HepG2 (cell line): ENCODE results near the gene RCC1. TPM values are rescaled to one million over a fixed set of nuclear protein-coding genes. Genes with fewer than 3 reads are reported as not detected.
A peak's percentile ranks its signal among the peaks of the same experiment; 100 is the strongest.

Experiments
- BRCA1 ChIP-seq: sonication (generic); formaldehyde crosslinking; IDR thresholded peaks from 2 replicates; pipeline ENCODE4 v1.4.0; 2020; ENCODE audit warnings: missing genetic modification reagents
- DR1 ChIP-seq: sonication (generic); formaldehyde crosslinking; IDR thresholded peaks from 2 replicates; pipeline ENCODE4 v1.8.0; 2021; ENCODE audit warnings: mild to moderate bottlenecking, missing genetic modification reagents, inconsistent platforms
- KAT7 ChIP-seq: IDR thresholded peaks from 2 replicates; pipeline ENCODE4 v1.6.1; 2018; ENCODE audit warnings: borderline replicate concordance, missing compliant biosample characterization
- KLF16 ChIP-seq, 2 experiments: sonication (generic) in 1 of 2; formaldehyde crosslinking in 1 of 2; IDR thresholded peaks; 2 replicates each; pipeline versions ENCODE4 v1.6.1 to v1.8.0; 2016 to 2023; ENCODE audit warnings: missing genetic modification reagents in 2 of 2, missing compliant biosample characterization in 1 of 2
- MIER3 ChIP-seq: IDR thresholded peaks from 2 replicates; pipeline ENCODE4 v1.6.1; 2016; ENCODE audit warnings: missing compliant biosample characterization, borderline replicate concordance
- NONO ChIP-seq, 2 experiments: fragments of 450-650 bp in 1 of 2; sonication (generic) in 1 of 2; formaldehyde crosslinking in 1 of 2; IDR thresholded peaks in 1 of 2; conservative IDR thresholded peaks in 1 of 2; 2 replicates each; pipeline versions ENCODE4 v1.6.1 to v1.8.0; 2017 to 2022; ENCODE audit warnings: mild to moderate bottlenecking in 1 of 2, missing genetic modification reagents in 1 of 2, moderate library complexity in 1 of 2
- PRDM15 ChIP-seq: sonication (generic); formaldehyde crosslinking; IDR thresholded peaks from 2 replicates; pipeline ENCODE4 v1.4.0; 2020; ENCODE audit warnings: missing genetic modification reagents
- SALL2 ChIP-seq: sonication (generic); formaldehyde crosslinking; IDR thresholded peaks from 2 replicates; pipeline ENCODE4 v1.8.1; 2023; ENCODE audit warnings: mild to moderate bottlenecking, missing genetic modification reagents, inconsistent platforms
- SIN3A ChIP-seq: IDR thresholded peaks from 2 replicates; pipeline ENCODE4 v1.6.1; 2011; ENCODE audit warnings: low read depth, mild to moderate bottlenecking, control low read depth, low read length, borderline replicate concordance
- SOX13 ChIP-seq, 3 experiments: fragments of 450-650 bp in 1 of 3; sonication (generic) in 1 of 3; formaldehyde crosslinking in 1 of 3; IDR thresholded peaks in 2 of 3; conservative IDR thresholded peaks in 1 of 3; 2 replicates each; pipeline versions ENCODE4 v1.5.0 to v1.6.1; 2016 to 2020; ENCODE audit warnings: antibody characterized with exemption in 1 of 3, mild to moderate bottlenecking in 1 of 3, missing compliant biosample characterization in 1 of 3, missing genetic modification reagents in 1 of 3, moderate library complexity in 1 of 3
- SOX6 ChIP-seq, 2 experiments: fragments of 450-650 bp in 1 of 2; sonication (generic) in 1 of 2; formaldehyde crosslinking in 1 of 2; IDR thresholded peaks; 2 replicates each; pipeline versions ENCODE4 v1.4.0 to v1.6.1; 2017 to 2020; ENCODE audit warnings: antibody characterized with exemption in 1 of 2, mild to moderate bottlenecking in 1 of 2, missing genetic modification reagents in 1 of 2
- STAT5B ChIP-seq: sonication (generic); formaldehyde crosslinking; IDR thresholded peaks from 2 replicates; pipeline ENCODE4 v1.4.0; 2020; ENCODE audit warnings: missing genetic modification reagents
- TEAD3 ChIP-seq: optimal IDR thresholded peaks from 2 replicates; pipeline ENCODE3; 2016; ENCODE audit warnings: borderline replicate concordance
- TGIF2 ChIP-seq: IDR thresholded peaks from 2 replicates; pipeline ENCODE4 v1.6.1; 2016; ENCODE audit warnings: control low read depth, missing compliant biosample characterization
- ZBTB33 ChIP-seq: sonication (generic); formaldehyde crosslinking; IDR thresholded peaks from 2 replicates; pipeline ENCODE4 v1.4.0; 2020; ENCODE audit warnings: missing genetic modification reagents
- ZNF12 ChIP-seq: sonication (generic); formaldehyde crosslinking; IDR thresholded peaks from 2 replicates; pipeline ENCODE4 v1.5.0; 2020; ENCODE audit warnings: missing genetic modification reagents
- ZNF431 ChIP-seq: sonication (generic); formaldehyde crosslinking; IDR thresholded peaks from 2 replicates; pipeline ENCODE4 v1.9.0; 2022; ENCODE audit warnings: missing genetic modification reagents, low read depth, mild to moderate bottlenecking, borderline replicate concordance
- ZNF574 ChIP-seq: sonication (generic); formaldehyde crosslinking; IDR thresholded peaks from 2 replicates; pipeline ENCODE4 v1.4.0; 2020; ENCODE audit warnings: missing genetic modification reagents
- ZNF792 ChIP-seq: IDR thresholded peaks from 2 replicates; pipeline ENCODE4 v1.6.1; 2016
- ZSCAN21 ChIP-seq: sonication (generic); formaldehyde crosslinking; IDR thresholded peaks from 2 replicates; pipeline ENCODE4 v1.8.0; 2022; ENCODE audit warnings: mild to moderate bottlenecking, missing genetic modification reagents, moderate library complexity, borderline replicate concordance
- polyA plus RNA-seq, 8 experiments: library from polyadenylated mRNA; depleted of rRNA in 3 of 8; stranded (reverse) in 7 of 8; unstranded in 1 of 8; fragments of >200 nt; fragmentation: Illumina TruSeq in 4 of 8; extraction: Trizol in 4 of 8; gene quantifications; 2 replicates each; pipeline versions ENCODE4 v1.2.1 to v1.2.3, GENCODE V29; 2011 to 2016; ENCODE audit warnings: low read depth in 4 of 8, missing spikeins in 1 of 8, mixed read lengths in 1 of 8; ENCODE audit not compliant: insufficient read depth in 1 of 8
- total RNA-seq, 5 experiments: library from RNA; depleted of rRNA; stranded (reverse); fragments of >200 nt; fragmentation: Illumina TruSeq; extraction: Trizol; gene quantifications; 2 replicates each; pipeline ENCODE4 v1.2.3, GENCODE V29; 2016; ENCODE audit warnings: low read depth in 1 of 5

Gene RCC1
- total and polyA plus RNA-seq, 2 of the 13 experiments (the other 11 are each of a cell fraction or from before 2014, with no cell fraction given) = 47.2 to 80.8 TPM

GRCh38 chr1:28509705-28510272 is 3.9 kb downstream of the RCC1 start (continued):
- TF ChIP-seq SOX13 (IDR thresholded peaks at IDR 0.05) (0 out of 2 replicates have a peak, but pooled peaks have one; percentile 13), SOX13 (CRISPR knock-in tag; conservative IDR thresholded peaks at IDR 0.05 in 1 of 2, IDR thresholded peaks at IDR 0.05 in 1 of 2) (no peak), TEAD3 (CRISPR knock-in tag) (peak; percentile 13), KAT7 (CRISPR knock-in tag) (0 out of 2 replicates have a peak, but pooled peaks have one; percentile 14), ZNF431 (no peak), NONO (IDR thresholded peaks at IDR 0.05) (no peak), NONO (CRISPR knock-in tag; conservative IDR thresholded peaks at IDR 0.05) (peak; percentile 70; the same call in 1 of the 2 replicates), KLF16 (CRISPR knock-in tag; IDR thresholded peaks at IDR 0.05) (peak in 1 of 2 experiments; percentile 19; a peak in 1 of 4 replicates), SIN3A (0 out of 2 replicates have a peak, but pooled peaks have one; percentile 21), ZBTB33 (CRISPR knock-in tag) (0 out of 2 replicates have a peak, but pooled peaks have one; percentile 34), BRCA1 (no peak; the same call in 1 of the 2 replicates), ZNF792 (peak; percentile 10; the same call in 1 of the 2 replicates), TGIF2 (CRISPR knock-in tag) (no peak; the same call in 1 of the 2 replicates), ZNF12 (CRISPR knock-in tag) (no peak), ZNF574 (CRISPR knock-in tag) (0 out of 2 replicates have a peak, but pooled peaks have one; percentile 34), PRDM15 (CRISPR knock-in tag) (0 out of 2 replicates have a peak, but pooled peaks have one; percentile 30), STAT5B (CRISPR knock-in tag) (peak; percentile 23; the same call in 1 of the 2 replicates), SALL2 (CRISPR knock-in tag) (peak; percentile 12; the same call in 1 of the 2 replicates), SOX6 (IDR thresholded peaks at IDR 0.05) (no peak), SOX6 (CRISPR knock-in tag; IDR thresholded peaks at IDR 0.05) (no peak), ZSCAN21 (CRISPR knock-in tag) (no peak), DR1 (peak; percentile 56; the same call in 1 of the 2 replicates), MIER3 (CRISPR knock-in tag) (no peak; the same call in 1 of the 2 replicates)
